Stimulated activated CD8-positive, alpha-beta memory T cell treated with anti-CD3 and anti-CD28 coated beads, Interleukin-15, amount 100 ng/mL, for 48 hours (primary cell): ENCODE results near the gene RMDN2.
"Not testable (repeated sequence)": the region's sequence is repeated elsewhere in the genome, so short reads cannot be mapped to it uniquely, and the experiment has no call there.

Experiments
- DNase-seq, 2 donors: peaks; one replicate each; pipeline ENCODE4 v3.0.0-alpha.2; 2020; ENCODE audit warnings: low read depth in 2 of 2

The RMDN2 gene

DNA sequence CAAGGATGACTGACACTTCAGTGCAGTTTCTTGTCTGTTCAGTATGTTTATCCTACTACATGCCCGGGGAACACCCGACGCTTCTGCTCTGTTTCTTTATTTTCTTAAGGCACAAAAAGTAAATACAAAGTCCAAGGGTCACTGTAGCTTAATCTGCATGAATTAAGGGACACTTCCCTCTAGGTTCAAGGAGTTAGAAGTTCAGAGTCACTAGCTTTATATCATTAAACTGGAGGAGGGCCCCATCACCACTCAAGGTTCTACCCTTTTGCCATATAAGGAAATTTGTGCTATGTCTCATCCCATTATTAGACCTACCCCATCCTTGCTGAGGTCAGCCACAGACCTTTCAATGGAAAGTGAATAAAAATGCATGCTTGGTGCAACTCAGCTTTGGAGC lies 27.6 kb upstream of the RMDN2 start:
- DNase-seq = no peak

DNA sequence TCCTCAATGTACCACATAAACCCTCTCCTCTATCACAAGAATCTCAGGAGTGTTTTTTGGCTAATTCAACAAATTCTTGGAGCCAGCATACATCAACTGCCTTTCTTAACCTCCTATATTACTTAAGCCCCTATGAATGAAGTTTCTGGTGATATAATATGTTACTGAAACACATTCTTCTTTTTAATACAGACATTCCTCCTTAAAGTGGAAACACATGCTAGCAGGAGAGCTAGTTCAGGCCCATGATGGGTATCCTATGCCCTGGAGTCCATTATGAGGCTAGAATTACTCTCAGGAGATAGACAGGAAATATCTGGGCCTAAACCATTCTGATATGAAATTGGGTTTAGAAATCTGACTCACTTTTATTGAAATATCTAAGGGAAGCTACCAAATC lies 26.6 kb upstream of the RMDN2 start:
- DNase-seq = no peak

DNA sequence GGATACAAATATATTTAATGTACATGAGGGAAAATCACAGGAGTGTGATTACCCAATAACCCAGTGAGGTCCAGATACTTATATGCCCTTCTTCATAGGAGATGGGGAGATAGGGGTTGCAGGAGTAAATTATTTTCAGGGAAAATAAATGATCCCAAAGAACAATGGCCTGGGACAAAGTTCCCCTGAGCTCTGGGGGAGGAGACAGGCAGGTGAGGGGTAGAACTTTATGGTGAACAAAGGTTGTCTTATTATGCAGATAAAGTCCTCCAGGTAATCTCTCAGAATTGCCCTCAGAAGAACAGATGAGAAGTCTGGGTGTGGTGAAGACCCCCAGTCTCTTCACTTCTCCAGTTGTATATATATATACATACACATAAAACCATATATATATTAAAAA lies 22.1 kb upstream of the RMDN2 start:
- DNase-seq = no peak

DNA sequence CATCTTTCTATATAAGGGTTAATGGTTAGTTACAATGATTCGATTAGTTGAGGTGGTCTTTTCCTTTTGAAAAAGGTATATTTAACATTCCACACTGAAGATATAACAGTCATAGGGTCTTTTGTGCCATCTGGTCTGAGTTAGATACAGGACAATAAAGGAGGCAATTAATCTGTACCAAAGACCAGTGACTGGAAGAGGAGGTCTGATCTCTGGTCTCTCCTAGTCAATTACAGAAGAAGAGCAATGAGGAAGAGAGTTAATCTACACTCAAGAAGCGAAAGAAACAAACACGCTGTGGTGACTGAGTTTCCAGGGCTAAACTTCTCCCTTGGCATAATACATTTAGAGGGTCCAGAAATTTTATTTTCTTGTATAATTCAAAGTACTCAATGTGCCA lies 20.7 kb upstream of the RMDN2 start:
- no peak for DNase-seq

DNA sequence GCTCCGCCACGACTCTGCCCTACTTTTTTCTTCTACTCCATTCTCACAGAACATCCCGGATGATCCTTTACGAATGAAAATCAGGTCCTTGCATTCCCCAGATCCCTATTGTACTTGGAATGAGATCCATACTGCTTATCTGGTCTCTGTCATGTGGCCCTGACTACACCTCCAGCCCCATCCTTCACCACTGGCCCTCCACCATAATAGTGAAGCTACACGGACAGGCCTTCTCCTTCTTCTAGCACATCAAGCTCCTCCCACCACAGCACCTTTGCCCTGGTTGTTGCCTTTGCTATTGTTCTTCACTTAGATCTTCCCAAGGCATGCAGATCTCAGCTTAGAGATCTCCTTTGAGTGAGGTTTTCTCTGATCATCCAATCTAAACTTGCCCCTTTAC lies 20.1 kb upstream of the RMDN2 start:
- DNase-seq = no peak

DNA sequence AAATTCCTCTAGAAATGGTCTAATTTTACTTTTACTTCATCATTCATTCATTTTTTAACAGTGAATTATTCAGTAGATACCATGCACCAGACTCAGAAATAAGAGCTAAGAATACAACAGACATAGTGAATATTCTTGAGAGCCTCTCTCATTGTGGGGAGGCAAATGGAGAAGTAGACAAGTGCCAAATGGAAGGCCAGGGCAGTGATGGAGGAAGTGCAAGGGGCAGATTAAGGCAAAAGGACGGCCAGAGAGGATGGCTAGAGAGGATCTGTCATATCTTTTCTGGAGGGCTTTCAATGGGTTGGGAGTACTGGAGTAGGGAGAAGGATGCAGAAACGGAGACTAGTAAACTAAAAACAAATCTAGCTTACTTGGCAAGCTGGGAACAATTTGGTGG lies 19.0 kb upstream of the RMDN2 start:
- no peak for DNase-seq

DNA sequence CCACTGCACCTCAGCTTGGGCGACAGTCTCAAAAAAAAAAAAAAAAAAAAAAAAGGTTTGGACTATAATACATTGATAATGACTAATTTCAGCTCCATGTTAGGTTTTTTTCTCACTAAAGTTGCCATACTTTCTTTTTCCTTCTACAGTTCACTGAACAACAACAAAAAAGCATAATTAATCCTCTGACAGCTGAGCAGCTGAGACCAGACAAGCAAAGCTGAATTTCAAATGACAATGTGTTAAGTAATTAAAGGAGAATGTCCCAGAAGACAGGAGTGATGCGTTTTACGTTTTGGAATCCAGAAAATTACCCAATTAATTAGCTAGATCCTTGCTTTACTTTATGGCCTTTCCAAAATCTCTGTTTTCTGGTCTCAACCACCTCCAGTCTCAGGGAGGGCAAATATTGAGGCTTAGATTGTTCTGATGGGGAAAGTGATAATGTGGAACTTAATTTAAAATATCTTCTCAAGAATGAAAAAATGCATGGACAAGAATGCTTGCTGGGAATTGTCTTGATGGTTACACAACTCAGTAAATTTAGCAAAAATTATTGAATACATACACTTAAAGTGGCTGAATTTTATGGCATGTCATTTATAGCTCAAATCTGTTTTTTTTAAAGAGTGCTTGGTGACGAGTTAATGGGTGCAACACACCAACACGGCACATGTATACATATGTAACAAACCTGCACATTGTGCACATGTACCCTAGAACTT lies 17.4 kb upstream of the RMDN2 start:
- no peak for DNase-seq

DNA sequence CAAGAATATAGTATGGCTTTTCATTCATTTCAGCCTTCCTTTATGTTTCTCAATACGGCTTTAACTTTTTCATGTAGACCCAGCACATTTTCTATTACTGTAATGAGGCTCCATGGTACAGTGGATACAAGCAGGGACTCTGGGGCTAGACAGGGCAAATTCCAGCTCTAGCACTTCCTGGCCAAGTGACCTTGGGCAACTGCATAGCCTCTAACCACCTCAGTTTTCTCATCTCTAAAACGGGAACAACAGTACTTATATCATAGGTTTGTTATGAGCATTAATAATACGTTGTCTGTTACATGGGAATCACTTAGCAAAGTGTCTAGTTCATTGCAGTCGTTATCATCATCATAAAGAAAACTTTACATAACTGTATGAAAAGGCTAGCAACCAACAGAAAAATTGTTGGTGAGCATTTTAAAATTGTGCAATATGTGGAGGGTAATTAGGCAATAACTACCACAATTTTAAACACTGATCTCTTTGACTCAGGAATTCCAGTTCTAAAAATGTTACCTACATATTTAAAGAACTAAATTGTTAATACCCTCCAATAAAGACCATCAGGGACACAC lies 13.7 kb upstream of the RMDN2 start:
- DNase-seq = no peak

DNA sequence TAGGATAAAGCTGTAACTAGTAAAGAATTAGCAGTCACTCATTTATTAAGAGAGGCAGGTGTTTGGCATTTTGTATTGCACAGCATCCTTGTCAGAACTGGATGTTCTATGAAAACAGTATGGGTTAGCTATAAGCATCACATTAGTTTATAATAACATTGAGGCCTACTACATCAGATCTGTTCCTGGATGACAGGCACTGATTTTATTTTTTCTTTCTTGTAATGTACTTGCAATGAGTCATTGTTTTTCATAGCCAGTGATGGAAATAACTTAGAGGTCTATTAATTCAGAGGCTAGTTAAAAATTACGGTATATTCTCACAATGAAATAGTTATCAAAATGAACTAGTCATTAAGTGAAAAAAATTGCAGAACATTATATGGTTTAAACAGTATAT lies 13.0 kb upstream of the RMDN2 start:
- no peak for DNase-seq

DNA sequence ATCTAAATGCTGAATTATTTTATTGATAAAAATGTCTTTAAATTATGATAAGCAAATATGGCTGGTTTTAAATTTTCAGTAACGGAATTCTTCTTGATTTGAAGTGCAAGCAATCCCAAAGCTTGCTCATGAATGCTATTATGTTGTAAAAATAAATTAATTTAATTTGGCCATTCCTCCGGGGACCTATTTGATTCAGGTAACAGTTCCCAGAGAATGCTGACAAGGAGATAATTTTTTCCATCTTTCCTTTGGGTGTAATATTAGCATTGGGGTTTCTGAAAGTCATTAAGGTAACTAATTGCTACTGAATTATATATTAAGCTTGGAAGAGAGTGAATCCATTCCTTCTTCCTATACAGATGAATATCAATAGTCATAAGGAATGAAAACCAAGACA lies 12.5 kb upstream of the RMDN2 start:
- DNase-seq = no peak

DNA sequence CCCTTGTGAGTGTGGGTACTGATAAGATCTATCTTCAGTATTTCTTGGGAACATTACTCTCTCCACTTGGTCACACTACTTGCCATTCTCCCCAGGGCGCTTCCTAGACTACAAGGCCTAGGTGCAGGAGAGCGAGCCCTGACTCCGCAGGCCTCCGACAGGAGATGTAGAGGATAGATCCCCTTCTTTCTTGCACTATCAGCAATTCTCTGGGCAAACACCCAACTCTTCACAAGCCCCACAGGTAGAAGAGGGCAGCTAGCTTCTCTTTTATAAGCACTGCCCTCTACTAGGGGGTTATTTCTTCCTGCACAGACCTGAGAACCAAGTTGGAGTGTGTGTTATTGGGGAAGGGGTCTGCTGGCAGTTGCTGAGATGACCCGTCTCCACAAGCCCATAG lies 10.7 kb upstream of the RMDN2 start:
- no peak for DNase-seq

DNA sequence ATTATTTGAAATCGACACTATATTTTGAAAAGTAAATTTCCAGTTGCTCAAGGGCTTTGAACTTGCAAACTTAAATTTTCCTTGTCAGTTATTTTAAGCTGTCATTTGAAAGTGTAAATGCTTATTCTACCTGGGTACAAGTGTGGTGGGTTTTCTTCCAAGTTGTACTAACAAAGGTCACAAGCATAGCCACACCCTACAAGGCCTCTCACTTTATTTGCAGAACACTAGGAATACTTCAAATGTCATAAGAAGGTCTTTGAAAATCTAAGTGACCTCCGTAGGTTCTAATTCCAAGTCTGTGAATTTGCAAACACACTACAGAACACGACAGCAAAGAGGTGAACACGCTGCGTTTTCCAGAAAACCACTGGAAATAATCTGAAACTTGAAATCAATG lies 9.3 kb upstream of the RMDN2 start:
- DNase-seq = no peak

DNA sequence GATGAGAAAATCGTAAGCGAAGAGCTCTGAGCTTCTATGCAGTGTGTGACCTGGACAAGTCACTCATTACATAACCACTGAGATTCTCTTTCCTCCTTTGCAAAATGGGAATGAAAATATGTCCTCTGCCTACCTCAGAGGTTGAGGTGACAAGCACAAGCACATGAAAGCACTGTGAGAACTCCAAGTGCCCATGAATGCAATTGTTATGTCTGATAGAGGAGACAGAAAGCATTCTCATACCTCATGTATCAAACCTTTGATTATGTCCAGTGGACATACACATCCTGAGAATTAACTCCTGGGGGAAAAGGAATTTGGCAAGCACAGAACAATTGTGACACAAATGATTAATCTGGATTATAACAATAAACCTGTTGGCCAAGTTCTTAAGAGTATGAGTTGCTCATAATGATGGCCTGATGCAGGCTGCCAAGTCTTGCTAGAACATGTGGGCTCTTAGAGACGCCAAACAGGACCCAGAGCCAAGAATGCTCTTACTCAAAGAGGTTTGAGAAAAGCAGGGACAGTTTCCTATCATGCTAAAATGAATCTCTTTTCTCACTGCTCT lies 8.5 kb upstream of the RMDN2 start:
- DNase-seq = no peak

DNA sequence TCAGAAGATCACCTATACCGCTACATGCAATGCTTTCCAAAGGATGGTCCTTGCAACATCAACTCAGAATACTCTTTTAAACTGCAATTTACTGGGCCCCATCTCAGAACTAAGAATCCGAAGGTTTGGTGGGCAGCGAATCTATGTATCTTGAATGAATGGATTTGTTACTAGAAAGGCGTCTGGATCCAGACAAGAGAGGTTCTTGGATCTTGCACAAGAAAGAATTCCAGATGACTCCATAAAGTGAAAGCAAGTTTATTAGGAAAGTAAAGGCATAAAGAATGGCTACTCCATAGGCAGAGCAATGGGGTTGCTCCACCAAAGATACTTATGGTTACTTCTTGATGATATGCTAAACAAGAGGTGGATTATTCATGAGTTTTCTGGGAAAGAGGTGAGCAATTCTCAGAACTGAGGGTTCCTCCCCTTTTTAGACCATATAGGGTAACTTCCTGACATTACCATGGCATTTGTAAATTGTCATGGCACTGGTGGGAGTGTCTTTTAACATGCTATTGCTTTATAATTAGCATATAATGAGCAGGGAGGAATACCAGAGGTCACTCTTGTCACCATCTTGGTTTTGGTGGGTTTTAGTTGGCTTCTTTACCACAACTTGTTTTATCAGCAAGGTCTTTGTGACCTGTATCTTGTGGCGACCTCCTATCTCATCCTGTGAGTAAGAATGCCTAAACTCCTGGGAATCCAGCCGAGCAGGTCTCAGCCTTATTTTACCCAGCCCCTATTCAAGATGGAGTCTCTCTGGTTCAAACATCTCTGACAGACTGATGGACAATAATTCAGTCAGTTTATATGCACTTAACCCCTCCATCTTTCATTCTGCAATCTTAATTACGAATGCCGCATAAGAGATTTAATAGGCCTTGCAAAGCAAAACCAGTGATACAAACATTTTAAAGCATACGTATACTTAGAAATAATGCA lies 7.5 kb upstream of the RMDN2 start:
- DNase-seq = no peak

DNA sequence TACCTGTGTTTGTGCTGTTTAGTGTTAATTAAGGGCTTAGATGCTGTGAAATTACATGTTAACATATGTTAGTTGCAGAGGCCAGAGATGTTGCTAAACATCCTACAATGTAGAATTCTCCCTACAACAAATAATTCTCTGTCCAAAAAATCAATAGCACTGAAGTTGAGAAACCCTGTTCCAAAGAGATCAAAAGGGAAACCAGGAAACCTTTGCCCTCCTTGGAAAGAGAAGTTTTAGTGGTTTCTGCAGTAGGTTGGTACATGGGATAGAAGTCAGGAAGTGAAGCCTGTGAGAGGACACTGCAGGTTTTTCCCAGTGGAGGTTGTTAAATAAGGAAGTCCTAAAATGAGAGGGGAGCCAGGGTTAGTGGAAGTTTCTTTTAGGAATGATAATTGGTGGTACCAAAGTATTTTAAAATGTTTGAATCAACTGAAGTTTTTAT lies 6.3 kb upstream of the RMDN2 start:
- DNase-seq = no peak

DNA sequence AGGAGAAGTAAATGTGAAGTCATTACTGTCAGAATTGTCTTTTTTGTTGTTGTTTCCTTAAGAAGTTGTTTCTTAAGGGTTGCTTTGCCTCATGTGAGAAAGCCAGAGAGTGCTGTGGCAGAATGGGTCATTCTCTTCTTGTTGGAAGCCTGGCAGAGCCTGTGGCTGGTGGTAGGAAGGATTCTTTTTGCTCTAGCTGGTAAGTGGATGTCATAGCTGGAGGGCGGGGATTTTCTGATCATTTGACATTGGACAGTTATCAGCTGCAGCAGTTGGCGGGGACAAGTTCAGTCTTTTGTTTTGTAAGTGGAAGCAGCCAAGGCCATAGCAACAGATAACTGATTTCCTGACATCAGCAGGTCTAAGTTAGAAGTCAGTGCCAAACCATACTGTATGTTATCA lies 5.5 kb upstream of the RMDN2 start:
- DNase-seq = no peak

DNA sequence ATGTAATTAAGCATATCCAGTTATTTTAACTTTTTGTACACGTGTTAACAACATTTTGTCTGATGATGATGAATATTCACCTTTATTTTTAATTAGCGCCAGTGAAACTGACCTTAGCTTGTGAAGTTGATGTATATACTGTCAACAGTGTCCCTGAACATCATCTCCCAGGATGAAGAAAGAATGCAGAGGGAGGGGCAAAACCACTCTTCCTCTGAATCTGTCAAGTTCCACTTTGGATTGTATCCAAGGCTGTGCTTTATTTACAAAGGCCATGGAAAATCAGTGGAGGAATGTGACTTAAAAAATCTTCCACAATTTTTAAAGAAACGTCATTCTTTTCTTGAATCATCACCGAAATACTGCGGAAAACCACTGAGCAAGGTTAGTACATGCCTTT lies 4.5 kb upstream of the RMDN2 start:
- DNase-seq = no peak

DNA sequence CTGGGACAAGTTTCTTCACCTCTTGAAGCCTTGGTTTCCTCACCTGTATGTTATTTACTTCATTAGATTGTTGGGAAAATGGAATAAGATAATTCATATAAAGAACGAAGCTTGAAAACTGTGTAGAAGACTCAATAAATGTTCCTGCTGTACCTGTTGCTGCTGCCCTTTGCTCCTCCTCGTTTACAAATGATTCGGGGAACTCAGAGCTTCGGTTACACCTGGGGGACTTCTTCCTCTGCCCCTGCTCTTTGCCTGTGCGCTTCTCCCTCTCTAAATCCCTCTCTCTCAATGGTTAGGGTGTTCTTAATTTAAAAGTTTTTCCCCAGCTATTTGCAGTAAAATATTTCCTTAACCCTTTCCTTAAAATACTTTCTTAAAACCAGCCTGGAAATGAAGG lies 3.3 kb upstream of the RMDN2 start:
- DNase-seq = no peak

DNA sequence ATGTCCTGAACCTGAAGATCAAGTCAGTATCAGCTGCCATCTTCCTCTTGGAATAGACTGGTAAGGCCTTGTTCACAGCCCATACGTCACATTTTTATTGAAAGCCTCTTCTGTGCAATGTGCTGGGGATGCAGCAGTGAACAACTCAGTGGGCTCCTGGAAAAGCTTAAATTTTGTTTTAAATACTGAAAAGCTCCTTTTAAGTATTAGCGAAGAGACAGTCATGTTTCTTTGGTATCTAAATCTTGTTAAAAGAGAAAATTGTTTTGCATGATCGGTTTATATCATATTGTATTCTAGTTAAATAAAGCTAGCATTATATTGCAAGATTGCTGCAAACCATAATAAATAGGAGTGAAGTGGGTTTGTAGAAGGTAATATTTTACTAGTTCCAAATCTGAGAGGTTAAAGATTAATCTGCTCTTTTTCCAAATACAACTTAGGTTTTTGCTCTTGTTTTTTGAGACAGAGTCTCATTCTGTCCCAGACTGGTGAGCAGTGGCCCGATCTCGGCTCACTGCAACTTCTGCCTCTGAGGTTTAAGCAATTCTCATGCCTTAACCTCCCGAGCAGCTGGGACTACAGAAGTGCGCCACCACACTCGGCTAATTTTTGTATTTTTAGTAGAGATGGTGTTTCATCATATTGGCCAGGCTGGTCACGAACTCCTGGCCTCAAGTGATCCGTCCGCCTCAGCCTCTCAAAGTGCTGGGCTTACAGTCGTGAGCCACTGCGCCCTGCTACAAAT lies 1.6 kb upstream of the RMDN2 start:
- no peak for DNase-seq

DNA sequence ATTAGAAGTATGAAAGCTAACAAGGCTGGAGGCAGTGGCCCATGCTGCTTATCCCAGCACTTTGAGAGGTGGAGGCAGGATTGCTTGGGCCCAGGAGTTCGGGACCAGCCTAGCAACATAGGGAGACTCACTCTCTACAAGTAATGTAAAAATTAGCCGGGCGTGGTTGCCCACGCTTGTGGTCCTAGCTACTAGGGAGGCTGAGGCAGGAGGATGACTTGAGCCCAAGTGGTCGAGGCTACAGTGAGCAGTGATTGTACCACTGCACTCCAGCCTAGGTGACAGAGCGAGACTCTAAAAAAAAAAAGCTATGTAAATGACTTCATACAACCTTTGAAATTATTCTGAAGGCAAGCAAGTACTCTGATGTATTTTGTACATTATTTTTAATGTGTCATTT lies 1.5 kb downstream of the RMDN2 start:
- no peak for DNase-seq

DNA sequence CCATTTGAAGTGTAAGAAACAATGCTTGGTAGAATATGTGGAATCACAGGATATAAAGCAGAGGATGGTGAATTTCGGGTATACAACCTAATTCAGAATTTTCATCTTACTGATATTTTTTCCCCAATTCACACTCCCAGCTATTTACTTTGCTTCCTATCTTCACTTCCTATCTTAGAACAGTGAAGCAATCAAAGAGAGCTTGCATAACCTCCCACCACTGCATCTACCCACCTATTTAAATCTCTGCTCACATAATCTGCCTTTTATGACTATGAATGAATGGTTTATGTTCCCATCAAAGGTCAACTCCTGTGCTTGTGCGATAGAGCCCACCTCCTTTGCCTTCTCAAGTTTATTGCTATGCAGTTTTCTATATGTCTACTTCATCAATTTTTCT lies 3.3 kb downstream of the RMDN2 start:
- no peak for DNase-seq

DNA sequence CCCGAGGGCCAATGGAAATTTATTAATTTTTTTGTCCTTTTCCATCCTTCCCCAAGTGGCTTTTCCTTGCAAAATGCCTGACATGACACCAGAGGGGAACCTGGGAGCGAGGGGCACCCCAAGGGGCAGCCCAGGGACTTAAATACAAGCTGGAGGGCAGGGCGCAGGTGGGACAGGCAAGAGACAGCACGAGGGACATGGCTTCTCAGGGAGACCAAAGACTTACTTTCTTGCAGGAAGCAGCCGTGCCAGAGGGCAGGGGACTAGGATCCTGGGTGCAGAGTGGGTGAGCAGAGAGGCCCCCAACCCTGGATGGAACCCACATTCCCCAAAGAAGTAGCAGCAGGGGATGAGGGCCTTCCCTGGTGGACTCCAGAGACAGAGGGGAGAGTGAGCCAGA lies 5.3 kb downstream of the RMDN2 start:
- DNase-seq = not testable (repeated sequence)
